ENCODE data around the gene PPP3R1. TPM values are rescaled to one million over a fixed set of nuclear protein-coding genes. Genes with fewer than 3 reads are reported as not detected.

Gene PPP3R1
- total RNA-seq, 4 donors from 2014 or later = 31.5 to 41.7 (median 36.3) TPM

DNA sequence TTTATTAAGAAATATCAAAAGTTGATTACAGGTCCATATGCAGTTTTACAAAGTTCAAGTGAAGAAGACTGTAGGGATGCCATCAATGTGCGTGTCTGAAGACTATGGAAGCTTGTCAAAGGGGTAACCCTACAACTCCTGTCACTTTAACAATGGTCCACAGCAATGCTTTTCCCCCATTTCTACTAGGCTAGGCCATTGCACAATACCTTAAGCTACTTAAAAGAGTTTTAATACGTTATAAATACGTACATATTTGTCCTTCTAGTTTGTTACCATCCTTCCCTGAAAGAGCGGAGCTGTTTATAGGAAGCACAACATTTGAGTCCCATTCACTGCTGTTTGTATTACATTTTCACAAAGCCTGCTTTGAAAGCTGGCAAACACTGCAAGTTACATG is 40.7 kb upstream of the PPP3R1 start:
- WGBS, 2 donors = 85 to 88% methylated on average over 4 of the region's 4 CpGs
- DNase-seq (ENCODE audit: low spot score in 2 of 2) = no peak
- TF ChIP-seq EP300 (IDR thresholded peaks at IDR 0.05) (no peak), POLR2A (IDR thresholded peaks at IDR 0.05) (no peak)
- TF ChIP-seq, protein P1, sequence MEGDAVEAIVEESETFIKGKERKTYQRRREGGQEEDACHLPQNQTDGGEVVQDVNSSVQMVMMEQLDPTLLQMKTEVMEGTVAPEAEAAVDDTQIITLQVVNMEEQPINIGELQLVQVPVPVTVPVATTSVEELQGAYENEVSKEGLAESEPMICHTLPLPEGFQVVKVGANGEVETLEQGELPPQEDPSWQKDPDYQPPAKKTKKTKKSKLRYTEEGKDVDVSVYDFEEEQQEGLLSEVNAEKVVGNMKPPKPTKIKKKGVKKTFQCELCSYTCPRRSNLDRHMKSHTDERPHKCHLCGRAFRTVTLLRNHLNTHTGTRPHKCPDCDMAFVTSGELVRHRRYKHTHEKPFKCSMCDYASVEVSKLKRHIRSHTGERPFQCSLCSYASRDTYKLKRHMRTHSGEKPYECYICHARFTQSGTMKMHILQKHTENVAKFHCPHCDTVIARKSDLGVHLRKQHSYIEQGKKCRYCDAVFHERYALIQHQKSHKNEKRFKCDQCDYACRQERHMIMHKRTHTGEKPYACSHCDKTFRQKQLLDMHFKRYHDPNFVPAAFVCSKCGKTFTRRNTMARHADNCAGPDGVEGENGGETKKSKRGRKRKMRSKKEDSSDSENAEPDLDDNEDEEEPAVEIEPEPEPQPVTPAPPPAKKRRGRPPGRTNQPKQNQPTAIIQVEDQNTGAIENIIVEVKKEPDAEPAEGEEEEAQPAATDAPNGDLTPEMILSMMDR (IDR thresholded peaks at IDR 0.05) = no peak

DNA sequence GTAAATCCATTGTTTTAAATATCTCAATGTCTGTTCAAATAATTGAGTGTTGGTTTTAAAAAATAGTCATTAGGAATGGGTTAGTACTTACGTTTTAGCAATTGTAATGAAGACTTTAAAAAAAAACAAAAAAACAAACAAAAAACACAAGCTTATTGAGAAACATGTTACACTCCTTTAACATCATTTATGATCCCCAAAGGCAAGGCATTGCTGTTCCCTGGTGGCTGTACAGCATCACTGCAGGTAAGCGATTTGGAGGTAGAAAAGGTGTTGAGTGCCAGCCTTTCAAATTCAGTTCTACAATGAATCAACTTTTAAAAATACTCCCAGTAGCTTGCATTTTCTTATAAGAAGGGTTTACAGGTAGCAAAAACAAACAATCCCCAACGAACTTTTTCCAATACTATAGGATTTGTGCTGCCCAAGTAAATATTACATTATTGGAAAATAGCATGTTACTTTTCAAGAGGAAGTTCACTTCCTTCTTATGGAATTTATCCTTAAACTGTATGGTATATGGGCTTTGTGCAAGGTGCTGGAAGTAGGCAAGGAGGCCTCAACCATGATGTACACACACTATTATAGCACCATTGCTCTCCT is 39.9 kb upstream of the PPP3R1 start:
- TF ChIP-seq, protein P1 (IDR thresholded peaks at IDR 0.05) = peak; percentile 32 to 60 (median 37)
- TF ChIP-seq EP300 (IDR thresholded peaks at IDR 0.05) (no peak), POLR2A (IDR thresholded peaks at IDR 0.05) (no peak)
- H3K4me1 ChIP-seq = peaks cover 0 to 17% (median 3%) of the 10 kb centered on the region in 4 donors
- no peaks in the 10 kb centered on the region for H3K27me3 ChIP-seq
- H3K36me3 ChIP-seq = peaks cover 0 to 5% (median 0%) of the 10 kb centered on the region in 3 donors
- no peak overlapping the region for H3K4me3 ChIP-seq
- WGBS, 2 donors = 47% methylated on average over 3 of the region's 3 CpGs
- no peak overlapping the region for H3K27ac ChIP-seq
- no peak for DNase-seq (ENCODE audit: low spot score in 2 of 2)
- no peaks in the 10 kb centered on the region for H3K9me3 ChIP-seq

More for the DNA sequence above, 40.7 kb upstream of the PPP3R1 start:
- Histone ChIP-seq H3K27me3 (no peaks in the 10 kb centered on the region), H3K4me3 (no peak overlapping the region), H3K9me3 (no peaks in the 10 kb centered on the region), H3K4me1 (peaks cover 0 to 9% (median 0%) of the 10 kb centered on the region in 4 donors), H3K27ac (no peak overlapping the region), H3K36me3 (peaks cover 0 to 5% (median 0%) of the 10 kb centered on the region in 3 donors)

- Histone ChIP-seq H3K36me3 (peaks cover 0 to 5% (median 0%) of the 10 kb centered on the region in 3 donors), H3K27me3 (no peaks in the 10 kb centered on the region), H3K27ac (no peak overlapping the region), H3K4me3 (no peak overlapping the region), H3K4me1 (peaks cover 0 to 25% (median 3%) of the 10 kb centered on the region in 4 donors), H3K9me3 (no peaks in the 10 kb centered on the region)
- 73 to 86% methylated on average over 6 of the region's 6 CpGs for WGBS, 2 donors
- TF ChIP-seq EP300 (IDR thresholded peaks at IDR 0.05) (no peak), POLR2A (IDR thresholded peaks at IDR 0.05) (no peak)
- TF ChIP-seq, protein P1 (IDR thresholded peaks at IDR 0.05) = no peak
- no peak for DNase-seq (ENCODE audit: low spot score in 2 of 2)
Measured at GRCh38 chr2:68291314-68291713, 39.0 kb upstream of the PPP3R1 start.

DNA sequence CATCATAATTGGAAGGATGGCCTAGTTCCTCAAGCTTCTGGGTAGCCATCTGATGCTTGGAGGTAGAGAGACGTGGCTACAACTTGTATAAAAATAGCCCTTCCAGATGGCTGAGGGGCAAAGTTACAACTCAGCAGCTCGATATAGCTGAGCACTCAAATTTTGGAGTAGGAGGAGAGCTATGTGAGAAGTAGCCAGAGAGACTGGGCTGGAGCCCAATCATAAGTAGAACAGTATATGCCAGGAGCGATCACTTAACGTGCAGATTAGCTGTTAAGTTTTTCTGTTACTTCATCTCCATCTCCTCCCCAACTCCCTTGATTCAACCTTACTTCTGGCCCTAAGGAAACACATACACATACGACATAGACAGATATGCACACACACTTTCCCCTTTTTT is 38.6 kb upstream of the PPP3R1 start:
- Histone ChIP-seq H3K36me3 (peaks cover 0 to 5% (median 0%) of the 10 kb centered on the region in 3 donors), H3K27me3 (no peaks in the 10 kb centered on the region), H3K27ac (no peak overlapping the region), H3K4me1 (peaks cover 0 to 28% (median 3%) of the 10 kb centered on the region in 4 donors), H3K9me3 (no peaks in the 10 kb centered on the region), H3K4me3 (no peak overlapping the region)
- TF ChIP-seq EP300 (IDR thresholded peaks at IDR 0.05) (no peak), POLR2A (IDR thresholded peaks at IDR 0.05) (no peak)
- TF ChIP-seq, protein P1 (IDR thresholded peaks at IDR 0.05) = no peak
- no peak for DNase-seq (ENCODE audit: low spot score in 2 of 2)
- WGBS, 2 donors = 41 to 60% methylated on average over 5 of the region's 5 CpGs

- H3K27me3 ChIP-seq = no peaks in the 10 kb centered on the region
- peak in 1 of 2 donors; percentile 33 for DNase-seq (ENCODE audit: low spot score in 2 of 2)
- TF ChIP-seq EP300 (IDR thresholded peaks at IDR 0.05) = peak in 1 of 2 donors; percentile 33
- TF ChIP-seq, protein P1 (IDR thresholded peaks at IDR 0.05) = no peak
- WGBS, 2 donors = 23 to 30% methylated on average over 10 of the region's 10 CpGs
- H3K9me3 ChIP-seq = no peaks in the 10 kb centered on the region
- peaks cover 0 to 53% (median 19%) of the 10 kb centered on the region in 4 donors for H3K4me1 ChIP-seq
- no peak overlapping the region for H3K4me3 ChIP-seq
- H3K36me3 ChIP-seq = peaks cover 0 to 2% (median 0%) of the 10 kb centered on the region in 3 donors
- H3K27ac ChIP-seq = peak overlapping the region in 2 of 4 donors; percentile 60 to 63
Measured at GRCh38 chr2:68287580-68288441, 35.5 kb upstream of the PPP3R1 start.

All from tibial nerve (tissue), 4 donors.